Pulmonary artery endothelial cell (primary cell): Measurements from ENCODE around the gene IGFL4. TPM values are rescaled to one million over a fixed set of nuclear protein-coding genes. Genes with fewer than 3 reads are reported as not detected.

ENCODE experiments used
- DNase-seq: peaks from one replicate; pipeline ENCODE4 v3.0.0-alpha.2; 2011; ENCODE audit warnings: low read depth, low spot score
- total RNA-seq: library from RNA; depleted of rRNA; stranded (reverse); fragments of >200 nt; gene quantifications from 2 replicates; pipeline ENCODE4 v1.2.3, GENCODE V29; 2014

Gene IGFL4
- total RNA-seq, 1 donor from 2014 or later = 0.07 TPM

- DNase-seq = no peak
Measured at GRCh38 chr19:46065486-46066071, 24.8 kb upstream of the IGFL4 start.

- DNase-seq = no peak
Measured at GRCh38 chr19:46063201-46063600, 22.4 kb upstream of the IGFL4 start.

DNA sequence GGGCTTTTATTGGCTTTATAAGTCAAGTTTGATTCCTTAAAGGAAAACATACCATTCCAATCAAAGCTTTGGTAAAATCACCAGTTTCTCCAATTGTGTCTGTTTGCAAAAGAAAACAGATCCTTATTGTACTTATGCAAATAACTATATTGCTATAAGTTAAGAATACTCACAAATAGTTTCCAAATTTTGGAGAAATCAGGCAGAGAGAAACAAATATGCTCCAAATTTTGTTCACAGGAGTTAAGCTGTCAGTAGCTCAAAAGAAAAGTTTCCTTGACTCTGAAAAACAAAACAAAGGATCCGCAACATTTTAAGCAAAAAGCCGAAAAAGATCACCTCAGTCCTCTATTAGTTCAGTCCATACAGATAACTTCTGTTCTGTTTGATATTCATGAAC is 19.2 kb upstream of the IGFL4 start:
- DNase-seq = no peak

- no peak for DNase-seq
Measured at GRCh38 chr19:46058778-46059177, 18.0 kb upstream of the IGFL4 start.

DNA sequence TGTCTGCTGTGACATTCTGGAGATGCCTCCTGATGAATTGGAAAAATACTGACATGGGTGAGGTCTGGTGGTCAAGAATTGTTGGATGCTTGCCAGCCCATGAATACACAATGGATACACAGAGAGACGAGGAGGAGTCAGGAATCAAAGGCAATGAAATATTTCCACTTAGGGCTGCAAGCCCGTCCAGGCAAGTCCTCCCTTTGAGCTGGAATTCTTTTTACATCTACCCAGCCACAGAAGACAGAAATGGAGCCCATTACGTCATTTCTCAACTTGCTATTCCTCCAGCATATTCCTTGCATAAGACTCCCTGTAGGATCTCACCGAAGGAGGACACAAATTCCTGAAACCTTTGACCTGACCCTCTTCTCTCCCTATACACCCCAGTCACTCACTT is 15.7 kb upstream of the IGFL4 start:
- DNase-seq = no peak

DNA sequence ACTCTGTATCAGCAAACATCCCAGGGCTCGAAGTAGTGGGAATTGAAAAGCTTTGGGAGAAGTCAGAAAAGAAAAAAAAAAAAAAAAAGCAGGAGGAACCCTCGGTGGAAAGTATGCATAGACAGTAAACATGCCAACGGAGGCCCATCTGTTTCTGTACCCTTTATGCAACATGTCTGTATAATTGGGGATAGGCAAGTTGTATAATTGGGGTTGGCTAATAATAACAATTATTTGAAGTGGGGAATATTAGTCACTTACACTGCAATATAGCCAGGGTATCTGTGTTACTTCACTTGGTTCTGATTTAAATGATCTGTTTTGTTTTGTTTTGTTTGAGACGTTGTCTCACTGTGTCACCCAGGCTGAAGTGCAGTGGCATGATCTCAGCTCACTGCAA is 12.1 kb upstream of the IGFL4 start:
- no peak for DNase-seq

- no peak for DNase-seq
Measured at GRCh38 chr19:46049597-46049996, 8.8 kb upstream of the IGFL4 start.

- no peak for DNase-seq
Measured at GRCh38 chr19:46043519-46043918, 2.7 kb upstream of the IGFL4 start.

- DNase-seq = no peak
Measured at GRCh38 chr19:46042252-46042883, 1.6 kb upstream of the IGFL4 start.

DNA sequence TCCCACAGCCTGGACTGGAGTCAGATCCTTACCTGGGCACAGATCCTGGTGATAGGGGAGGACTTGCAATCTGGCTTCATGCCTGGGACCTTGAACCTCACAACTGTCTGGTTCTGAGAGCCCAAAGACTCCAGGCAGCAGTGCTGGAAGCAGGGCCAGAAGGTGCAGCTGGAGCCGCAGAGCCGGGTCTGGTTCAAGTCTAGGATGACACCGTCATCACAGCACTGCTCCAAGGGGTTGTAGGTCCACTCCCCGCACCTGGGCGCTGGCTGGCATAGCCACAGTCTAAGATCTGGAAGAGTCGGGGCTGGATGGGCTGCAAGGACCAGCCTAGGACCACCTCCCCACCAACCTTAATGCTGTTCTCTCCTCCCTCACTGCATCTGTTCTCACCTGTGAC is 677 bp downstream of the IGFL4 start:
- no peak for DNase-seq

DNA sequence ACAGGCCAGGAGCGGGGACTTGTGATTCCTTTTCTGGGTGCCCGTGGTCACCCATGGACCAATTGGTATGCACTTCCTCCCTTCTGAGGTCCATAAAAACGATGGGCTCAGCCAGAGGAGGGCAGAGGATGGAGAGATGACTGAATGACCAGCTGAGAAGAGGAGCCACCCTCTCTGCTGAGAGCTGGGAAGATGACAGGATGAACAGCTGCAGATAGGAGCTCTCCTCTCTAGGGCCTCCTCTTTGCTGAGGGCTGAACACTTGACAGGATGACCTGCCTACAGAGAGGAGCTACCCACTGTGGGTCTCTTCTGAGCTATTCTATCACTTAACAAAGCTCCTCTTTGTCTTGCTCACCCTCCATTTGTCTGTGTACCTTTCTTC is 4.1 kb downstream of the IGFL4 start:
- no peak for DNase-seq

DNA sequence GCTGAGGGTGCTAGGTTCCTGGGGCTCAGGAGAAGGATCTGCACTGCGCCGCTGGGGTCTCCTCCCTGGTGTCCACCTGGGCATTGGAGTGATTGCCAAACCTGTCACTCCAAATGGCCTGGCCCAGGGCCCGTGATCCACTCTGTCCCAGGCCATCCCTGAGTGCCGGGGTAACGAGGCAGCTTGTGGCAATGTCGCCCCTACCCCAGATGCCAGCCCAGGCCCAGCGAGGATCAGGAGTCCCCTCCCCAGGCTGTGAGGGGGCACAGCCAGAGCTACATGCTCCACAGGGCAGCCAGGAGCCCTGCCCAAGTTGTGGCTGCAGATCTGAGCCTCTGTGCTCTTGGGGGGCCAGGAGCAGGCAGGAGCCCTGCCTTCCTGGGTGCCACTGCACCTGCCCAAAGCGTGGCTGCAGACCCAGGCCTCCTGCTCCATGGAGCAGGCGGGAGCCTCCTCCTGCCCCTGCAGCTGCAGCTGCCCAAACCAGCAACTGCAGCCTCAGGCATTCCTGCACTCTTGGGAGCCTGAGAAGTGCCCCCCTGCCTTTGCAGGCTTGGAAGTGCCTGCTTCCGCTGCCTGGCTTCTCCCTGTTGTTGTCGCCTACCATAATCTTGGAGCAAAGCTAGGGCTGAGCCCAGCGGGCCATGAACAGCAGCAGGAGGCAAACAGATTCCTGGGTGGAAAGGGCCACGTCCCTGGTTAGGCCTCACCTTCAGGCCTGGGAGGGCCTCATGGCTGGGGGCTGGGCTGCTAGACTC is 4.6 kb downstream of the IGFL4 start:
- DNase-seq = no peak

DNA sequence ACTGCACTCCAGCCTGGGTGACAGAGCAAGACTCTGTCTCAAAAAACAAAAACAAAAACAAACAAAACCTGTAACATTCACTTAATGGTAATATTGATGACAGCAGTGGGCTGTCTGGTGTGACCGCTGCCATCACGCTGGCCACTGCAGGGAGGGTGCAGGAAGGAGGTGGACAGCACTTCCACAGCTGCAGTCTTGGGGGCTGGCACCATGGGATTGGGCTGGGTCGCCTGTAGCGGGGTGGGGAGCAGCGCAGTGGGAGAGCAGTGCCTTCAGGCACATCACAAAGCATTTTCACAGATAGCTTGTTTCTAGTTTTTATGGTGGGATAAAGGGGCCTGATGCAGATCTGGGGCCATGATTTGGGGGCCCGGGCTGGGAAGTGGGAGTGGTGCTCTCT is 5.3 kb downstream of the IGFL4 start:
- DNase-seq = no peak

DNA sequence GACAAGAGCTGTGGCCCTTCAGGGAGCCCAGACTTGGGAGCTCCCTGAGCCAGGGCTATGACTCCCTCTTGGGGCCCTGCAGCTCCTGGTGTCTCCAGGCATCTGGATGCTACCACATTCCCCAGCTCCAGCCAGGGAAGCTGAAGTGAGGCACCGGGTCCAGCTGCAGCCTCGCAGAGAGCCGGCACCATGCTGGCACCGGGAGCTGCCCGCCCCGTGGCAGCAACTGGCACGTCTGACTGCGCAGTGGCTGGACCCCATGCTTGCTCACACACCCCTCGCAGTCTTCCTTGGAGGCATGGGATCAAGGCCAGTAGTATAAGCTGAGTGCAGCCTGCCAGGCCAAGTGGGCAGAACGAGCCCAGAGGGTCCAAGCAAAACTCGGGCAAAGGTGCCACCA is 7.4 kb downstream of the IGFL4 start:
- no peak for DNase-seq

GRCh38 chr19:46032597-46033025 is 8.2 kb downstream of the IGFL4 start:
- DNase-seq = no peak

DNA sequence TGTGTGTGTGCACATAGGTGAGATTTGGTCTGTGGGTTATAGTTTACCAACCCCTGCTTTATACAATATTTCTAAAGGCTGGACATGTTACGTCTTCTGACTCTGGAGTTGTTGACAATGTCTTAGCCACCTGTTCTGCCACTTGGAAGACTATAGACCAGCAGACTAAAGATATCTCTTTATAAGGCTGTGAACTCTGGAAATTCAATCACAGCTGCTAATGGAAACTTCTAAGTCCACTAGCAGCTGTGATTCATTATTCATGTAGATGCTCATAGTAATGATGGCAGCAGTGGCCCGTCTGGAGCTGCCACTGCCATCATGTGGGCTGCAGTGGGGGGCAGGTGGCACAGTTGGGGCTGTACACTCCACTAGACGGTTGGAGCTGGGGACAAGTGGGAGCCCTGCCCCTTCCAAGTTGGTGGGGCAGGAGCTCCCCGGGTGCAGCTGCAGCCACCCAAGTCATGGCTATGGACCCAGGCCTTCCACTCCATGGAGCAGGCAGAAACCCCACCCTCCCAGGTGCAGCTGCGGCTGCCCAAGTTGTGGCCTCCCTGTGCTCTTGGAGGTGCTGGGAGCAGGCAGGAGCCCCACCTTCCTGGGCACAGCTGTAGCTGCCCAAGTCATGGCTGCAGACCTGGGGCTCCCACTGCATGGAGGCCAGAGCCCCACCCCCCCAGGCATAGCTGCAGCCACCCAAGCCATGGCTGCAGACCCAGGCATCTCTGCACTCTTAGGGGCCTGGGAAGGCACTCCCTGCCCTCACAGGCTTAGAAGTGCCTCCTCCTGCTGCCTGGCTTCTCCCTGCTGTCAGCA is 8.8 kb downstream of the IGFL4 start:
- DNase-seq = no peak

- no peak for DNase-seq
Measured at GRCh38 chr19:46030812-46031550, 9.8 kb downstream of the IGFL4 start.

DNA sequence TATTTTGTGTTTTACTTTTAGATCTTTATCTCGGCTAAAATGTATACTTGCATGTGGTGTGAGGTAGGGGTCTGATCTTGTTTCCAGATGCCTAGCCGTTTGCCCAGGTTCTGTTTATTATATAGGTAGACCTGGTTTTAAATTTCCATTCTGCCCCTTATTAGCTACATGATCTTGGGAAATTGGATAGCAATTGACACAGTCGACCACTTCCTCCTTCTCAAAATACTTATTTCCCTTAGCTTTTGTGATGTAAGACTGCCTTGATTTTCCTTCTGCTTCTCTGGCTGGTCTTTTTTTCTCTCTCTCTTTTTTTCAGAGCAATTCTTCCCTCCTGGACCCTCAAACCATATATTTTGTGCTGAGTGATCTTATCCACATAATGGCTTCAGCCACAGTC is 15.0 kb downstream of the IGFL4 start:
- no peak for DNase-seq

- no peak for DNase-seq
Measured at GRCh38 chr19:46023311-46023779, 17.5 kb downstream of the IGFL4 start.

GRCh38 chr19:46022431-46023310 is 18.1 kb downstream of the IGFL4 start, which contains the start of gene PGLYRP1:
Gene PGLYRP1 (minus strand): TSS chr19:46023053. CDS start chr19:46023021, 32 bp downstream.
- no peak for DNase-seq
